G401.6 (cell line): ENCODE data around the gene SLC6A9.

Experiments used
- FAIRE-seq: peaks from 2 replicates; lab custom pipeline; 2012; peaks lifted over from hg19 to GRCh38; lab: Jason Lieb, UNC

SLC6A9 gene

DNA sequence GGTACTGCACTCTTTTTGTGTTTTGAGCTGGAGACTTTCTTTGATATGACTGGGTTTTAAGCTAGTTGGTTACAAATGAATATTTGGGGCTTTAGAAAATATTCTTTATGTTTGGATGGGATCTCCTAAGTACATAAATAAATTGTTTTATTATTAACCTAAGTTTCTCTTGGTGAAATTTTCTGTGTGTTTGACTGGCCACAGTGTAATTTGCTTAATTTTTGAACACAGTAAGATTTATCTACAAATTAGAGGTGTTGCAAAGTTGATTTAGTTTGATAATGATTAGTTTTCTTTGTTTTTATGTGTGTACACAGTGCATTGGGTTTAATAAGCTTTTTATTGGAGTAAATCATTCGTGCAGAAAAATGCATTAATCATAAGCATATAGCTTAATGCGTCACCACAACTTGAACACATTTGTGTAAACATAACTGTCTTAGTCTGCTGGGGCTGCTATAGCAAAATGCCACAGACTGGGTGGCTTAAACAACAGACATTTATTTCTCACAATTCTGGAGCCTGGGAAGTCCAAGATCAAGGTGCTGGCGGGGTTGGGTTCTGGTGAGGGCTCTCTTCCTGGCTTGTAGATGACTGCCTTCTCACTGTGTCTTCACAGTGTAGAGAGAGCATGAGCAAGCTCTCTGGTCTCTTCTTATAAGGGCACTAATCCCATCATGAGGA, 17.4 kb upstream of the SLC6A9 start:
- no peak for FAIRE-seq

GRCh38 chr1:44047131-44047530, 15.9 kb upstream of the SLC6A9 start:
- no peak for FAIRE-seq

DNA sequence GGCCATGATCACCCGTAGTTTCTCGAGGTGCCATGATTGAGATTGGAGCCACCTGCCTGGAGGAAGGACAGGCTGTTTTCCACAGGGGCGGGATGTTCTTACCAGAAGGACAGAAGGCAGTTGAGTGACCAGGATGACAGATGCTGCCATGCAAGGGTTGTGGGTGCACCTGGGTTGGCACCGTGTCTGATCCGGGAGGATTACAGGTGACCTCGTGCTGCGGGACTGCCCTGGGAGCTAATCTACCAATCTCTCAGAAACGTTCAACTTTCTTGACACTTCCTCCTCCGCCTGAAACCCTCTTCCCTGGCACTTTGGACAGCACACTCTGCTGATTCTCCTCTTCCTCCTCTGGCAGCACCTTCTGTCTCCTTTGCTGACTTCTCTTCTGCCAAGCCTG, 13.8 kb upstream of the SLC6A9 start:
- FAIRE-seq, result no peak

DNA sequence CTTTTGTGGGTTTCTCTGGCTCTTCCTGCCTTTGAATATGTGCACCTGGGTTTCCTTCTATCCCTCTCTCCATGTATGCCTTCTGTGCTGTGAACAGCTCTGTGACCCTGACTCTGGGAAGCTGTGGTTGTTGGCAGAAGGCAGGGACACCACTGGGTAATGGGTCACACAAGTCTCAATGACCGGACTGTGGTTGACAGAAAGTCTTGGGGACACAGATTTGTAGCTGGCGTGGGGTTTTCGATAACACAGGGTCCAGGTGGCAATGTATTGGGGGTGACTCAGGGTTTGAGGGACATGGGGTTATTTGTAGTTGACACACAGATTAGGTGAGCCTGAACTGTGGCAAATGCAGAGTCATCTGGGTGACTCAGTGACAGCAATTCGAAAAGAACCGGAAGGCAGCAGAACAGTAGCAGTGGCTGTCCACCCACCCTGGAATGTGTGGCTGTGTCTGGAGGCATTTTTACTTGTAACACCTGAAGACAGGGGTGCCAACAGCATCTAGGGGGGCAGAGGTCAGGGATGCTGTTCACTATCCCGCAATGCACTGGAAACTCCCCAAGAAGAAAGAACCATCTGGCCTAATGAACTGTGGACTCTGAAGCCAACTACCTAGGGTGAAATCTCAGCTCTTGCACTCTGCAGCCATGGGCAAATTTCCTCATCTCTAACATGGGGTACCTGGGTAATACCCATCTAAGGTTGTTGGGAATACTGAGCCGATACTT, 13.0 kb upstream of the SLC6A9 start:
- FAIRE-seq, result no peak

DNA sequence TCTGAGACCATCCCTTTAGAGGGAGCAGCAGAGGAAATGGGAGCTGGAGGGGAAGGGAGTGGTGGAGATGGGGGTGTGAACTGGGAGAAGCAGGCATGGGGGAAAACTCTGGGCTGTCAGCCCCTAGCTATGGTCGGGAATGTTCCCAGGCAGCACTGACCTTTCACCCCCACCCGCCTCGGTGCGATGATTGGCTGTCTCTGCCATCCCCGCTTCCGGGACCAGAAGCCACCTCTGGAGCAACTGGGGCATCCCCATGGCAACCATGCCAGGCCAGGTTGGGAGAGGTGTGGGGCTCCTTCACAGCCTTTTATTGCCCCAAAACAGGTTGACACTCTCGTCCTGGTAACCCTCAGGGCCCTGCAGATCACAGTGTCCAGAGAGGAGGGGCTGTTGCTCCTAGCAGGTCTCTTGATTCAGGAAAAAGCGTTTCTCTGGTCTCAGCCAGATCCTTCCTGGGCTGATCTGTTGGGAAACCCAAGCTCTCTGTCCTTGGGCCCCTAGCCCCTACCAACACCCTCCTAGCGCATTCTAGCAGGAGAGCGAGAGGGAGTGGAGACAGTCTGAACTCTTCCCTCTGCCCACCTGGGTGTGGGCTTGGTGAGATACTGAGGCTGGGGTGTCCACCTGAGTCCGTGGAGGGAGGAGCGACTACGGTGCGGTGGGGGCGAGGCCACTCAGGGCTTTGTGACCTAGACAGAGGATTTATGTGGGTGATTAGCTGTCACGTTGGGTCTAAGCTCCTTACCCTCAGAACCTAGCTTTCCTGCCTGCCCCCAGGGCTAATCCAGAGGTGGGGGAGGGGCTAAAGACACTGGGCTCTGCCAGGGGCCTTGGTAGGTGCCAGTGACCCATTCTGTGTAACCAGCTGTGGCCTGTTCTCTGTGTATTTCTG, 12.2 kb upstream of the SLC6A9 start:
- no peak for FAIRE-seq

- no peak for FAIRE-seq
Measured at GRCh38 chr1:44040846-44041245, 9.6 kb upstream of the SLC6A9 start.

DNA sequence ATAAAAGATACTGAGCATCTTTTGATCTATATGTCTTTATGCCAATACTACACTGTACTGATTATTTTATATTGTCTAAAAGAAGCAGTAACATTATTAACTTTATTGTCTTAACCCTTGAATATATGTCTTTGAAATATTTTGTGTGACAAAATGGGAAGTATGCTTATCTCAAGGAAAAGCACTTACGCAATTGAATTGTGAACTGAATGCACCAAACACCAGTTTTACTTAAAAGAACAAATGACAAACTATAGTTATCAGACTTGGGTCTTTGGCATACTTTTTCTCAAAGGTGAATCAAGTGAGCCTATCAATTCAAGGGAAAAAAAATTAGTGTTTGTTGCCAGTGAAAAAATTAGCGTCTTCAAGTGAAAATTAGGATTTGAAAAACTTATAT, 9.2 kb upstream of the SLC6A9 start:
- no peak for FAIRE-seq

DNA sequence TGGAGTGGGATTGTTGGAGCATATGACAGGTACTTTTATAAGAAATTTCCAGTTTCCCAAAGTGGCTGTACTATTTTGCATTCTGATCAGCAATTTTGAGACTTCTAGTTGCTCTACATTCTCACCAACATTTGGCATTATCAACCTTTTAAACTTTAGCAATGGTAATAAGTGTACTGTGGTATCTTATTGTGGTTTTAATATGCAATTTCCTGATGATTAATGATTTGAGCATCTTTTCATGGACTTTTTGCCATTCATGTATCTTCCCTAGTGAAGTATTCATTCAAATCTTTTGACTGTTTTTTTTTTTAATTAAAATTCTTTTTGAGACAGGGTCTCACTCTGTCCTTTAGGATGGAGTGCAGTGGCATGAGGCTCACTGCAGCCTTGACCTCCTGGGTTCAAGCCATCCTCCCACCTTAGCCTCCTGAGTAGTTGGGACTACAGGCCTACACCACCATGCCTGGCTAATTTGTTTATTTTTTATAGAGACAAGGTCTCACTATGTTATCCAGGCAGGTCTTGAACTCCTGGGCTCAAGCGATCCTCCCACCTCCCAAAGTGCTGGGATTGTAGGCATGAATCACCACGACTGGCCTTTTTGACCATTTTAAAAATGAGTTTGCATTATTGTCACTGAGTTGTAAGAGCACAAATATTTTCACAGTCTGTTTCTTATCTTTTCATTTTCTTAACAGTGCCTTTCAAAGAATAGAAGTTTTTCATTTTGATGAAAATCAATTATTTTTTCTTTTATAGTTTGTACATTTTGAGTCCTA, 7.8 kb upstream of the SLC6A9 start:
- FAIRE-seq, result no peak

DNA sequence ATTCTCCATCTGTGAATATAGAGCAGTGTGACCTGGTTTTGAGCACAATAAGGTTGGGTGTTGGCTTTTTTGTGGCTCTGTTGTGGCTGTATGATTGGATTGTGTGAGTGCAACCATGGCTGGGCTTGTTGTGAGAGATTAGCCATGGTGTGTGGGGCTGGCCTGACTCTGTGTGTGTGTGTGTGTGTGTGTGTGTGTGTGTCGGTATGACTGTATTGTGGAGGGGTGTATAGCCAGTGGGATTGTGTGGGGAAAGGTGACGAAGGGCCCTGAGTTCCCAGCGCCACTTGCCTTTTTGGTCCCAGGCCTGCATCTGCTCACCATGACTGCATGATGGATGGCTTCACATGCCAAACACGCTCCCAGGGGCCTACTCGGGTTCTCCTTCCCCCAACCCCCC, 5.9 kb upstream of the SLC6A9 start:
- FAIRE-seq, result no peak

DNA sequence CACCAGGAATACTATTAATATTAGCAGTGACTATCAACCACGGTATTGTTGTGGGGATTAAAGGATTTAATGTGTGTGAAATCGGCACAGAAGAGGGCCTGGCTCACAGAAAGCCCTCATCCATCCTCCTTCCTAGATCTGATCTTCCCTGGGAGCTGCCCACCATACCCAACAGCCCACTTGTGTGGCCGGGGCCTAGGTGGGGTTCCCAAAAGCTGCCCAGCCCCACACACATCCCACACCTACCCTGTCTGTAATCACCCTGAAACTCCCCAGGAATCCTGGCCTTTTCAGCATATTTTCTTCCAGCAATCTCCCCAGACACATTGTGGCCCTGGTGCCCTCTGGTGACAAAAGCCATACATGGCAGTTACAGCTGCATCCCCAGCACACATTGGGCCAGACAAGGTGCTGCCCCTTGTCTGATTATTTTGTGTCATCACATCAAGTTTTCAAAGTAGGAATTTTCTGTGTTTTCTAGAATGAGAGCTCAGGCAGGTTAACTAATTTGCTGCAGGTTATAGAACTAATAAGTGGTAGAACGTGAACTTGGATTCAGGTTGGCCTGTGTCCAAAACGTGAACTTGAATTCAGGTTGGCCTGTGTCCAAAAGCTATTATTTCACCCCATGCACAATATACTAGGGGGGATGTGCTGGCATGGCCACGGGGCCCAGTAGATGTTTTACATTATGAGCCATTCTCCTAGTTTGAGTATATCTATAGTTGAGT, 5.3 kb upstream of the SLC6A9 start:
- FAIRE-seq, result peak; percentile 82

DNA sequence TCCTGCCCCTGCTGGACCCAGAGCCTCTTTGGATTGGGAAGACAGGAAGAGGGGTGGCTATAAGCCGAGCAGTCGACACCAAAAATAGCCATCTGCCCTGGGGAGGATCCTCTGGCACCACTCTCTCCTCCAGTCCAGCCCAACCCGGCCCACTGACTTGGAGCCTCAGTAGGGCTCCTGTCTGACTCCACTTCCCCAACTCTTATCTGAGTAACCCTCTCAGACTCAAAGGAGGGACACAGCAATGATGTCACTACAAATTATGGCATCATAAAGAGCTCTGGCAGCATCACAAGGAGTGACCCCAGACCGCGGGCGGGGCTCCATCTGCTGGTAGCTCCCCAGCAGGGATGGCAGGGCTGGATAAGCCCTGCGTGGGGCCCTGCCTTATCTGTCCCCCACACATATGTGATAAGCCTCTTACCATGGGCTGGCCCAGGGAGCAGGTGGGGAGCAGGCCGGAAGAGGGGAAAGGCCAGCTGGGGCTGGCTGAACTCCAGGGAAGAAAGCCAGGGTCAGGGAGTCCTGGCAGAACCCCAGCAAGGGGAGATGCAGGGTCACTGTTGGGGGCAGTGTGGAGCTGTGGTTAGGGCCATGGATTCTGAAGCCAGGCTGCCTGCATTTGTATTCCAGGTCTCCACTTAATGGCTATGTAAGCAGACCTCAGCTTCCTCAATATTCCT, 4.6 kb upstream of the SLC6A9 start:
- no peak for FAIRE-seq

GRCh38 chr1:44034976-44035716, 3.9 kb upstream of the SLC6A9 start:
- no peak for FAIRE-seq

GRCh38 chr1:44034423-44034822, 3.2 kb upstream of the SLC6A9 start:
- FAIRE-seq, result no peak

- no peak for FAIRE-seq
Measured at GRCh38 chr1:44033756-44034155, 2.5 kb upstream of the SLC6A9 start.

- FAIRE-seq, result no peak
Measured at GRCh38 chr1:44033041-44033575, 1.8 kb upstream of the SLC6A9 start.

DNA sequence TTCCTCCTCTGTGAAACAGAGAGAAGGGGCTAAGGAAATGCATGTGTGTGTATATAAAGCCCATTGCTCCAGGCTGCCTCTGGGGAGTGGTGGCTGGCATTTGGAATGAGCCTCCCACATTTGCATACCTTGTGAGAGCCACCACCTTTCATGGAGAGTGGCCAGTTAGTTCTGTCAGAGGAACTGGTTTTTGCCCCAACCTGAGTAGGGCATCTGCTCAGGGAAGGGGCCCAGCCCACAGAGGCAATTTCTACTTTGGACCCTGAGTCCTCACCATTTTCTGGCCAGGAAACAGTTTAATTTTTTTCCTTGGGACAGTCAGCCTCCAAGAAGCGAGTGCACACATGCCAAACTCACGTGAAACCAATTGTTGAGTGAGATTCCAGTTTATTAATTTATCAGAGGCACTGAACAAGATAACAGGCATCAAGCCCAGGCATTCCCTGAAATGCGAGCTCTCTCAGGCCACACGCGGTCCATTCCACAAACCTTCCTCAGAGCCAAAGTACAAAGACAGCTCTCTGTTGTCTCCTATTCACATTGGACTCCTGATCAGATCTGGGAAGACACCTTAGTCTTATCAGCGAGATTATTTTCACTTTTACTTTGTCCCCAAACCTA, 1.0 kb upstream of the SLC6A9 start:
- FAIRE-seq, result no peak

DNA sequence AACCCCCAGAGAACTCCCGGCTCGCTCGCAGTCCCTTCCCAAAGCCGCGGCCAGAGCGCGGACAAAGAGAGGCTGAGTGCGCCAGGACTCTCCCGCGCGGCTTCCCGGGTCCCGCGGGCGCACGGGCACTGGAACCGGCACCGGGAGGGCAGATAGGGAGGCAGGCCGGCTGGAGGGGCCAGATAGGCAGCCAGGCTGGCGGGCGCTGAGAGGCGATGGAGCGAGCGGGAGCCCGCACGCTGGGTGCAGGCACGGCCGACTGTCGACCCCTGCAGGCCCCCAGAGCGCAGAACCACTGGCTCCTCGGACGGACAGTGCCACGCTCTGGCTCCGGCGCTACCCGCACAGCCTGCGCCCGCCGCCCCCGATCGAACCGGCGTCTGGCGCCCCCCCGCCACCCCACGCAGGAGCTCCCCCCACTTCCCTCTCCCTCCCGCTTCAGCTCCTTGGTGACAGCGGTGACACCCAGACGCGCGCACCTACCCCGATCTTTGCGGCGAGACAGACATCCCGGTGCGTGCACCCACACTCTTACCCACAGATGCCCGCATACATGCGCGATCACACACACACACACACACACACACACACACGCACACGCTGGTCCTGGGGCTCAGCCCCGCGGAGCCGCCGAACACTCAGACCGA, 534 bp downstream of the SLC6A9 start:
- no peak for FAIRE-seq

DNA sequence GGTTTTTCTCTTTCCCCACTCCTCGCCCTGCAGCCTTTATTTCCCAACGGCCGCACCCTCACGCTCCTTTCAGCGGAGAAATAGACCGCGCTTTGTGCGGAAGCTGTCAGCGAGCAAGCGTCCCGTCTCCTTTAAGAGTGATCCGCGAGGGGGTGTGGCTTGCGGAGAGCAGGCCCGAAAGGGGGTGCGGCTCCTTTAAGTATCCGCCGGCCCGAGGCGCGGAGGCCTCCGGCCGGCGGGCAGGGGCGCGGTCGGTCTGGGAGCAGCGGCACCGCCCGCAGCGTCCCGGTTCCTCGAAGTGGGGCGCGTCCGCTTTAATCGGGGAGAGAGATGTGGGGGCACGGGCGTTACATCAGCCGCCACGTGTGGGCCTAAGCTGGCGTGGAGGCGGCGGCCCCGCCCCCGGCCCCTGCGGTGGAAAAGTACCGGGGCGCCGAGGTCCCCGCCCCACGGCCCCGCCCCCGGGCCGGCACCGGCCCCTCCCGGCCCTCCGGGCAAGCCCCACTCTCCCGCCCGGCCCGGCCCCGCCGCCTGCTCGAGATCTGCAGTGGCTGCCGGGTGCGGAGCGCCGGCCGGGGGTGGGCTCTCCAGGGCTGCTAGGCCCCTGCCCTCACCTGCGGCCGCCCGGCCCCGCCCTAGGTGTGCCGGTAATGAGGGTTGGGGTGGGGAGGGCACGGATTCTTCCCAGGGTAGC, 1.2 kb downstream of the SLC6A9 start:
- no peak for FAIRE-seq
